GM21526 (cell line): ENCODE results near the gene C1QTNF3.
A peak's percentile ranks its signal among the peaks of the same experiment; 100 is the strongest.

Experiments used
- ATAC-seq: cut with Tn5 transposase; IDR thresholded peaks from one replicate; pipeline ENCODE4 v1.9.1; 2021; ENCODE audit warnings: moderate library complexity; ENCODE audit not compliant: unreplicated experiment, low FRiP score

Gene C1QTNF3

GRCh38 chr5:34002629-34003328, 40.2 kb downstream of the C1QTNF3 start:
- no peak for ATAC-seq

GRCh38 chr5:34001241-34001841, 41.7 kb downstream of the C1QTNF3 start:
- ATAC-seq = no peak

GRCh38 chr5:33999978-34000377, 43.0 kb downstream of the C1QTNF3 start:
- no peak for ATAC-seq

DNA sequence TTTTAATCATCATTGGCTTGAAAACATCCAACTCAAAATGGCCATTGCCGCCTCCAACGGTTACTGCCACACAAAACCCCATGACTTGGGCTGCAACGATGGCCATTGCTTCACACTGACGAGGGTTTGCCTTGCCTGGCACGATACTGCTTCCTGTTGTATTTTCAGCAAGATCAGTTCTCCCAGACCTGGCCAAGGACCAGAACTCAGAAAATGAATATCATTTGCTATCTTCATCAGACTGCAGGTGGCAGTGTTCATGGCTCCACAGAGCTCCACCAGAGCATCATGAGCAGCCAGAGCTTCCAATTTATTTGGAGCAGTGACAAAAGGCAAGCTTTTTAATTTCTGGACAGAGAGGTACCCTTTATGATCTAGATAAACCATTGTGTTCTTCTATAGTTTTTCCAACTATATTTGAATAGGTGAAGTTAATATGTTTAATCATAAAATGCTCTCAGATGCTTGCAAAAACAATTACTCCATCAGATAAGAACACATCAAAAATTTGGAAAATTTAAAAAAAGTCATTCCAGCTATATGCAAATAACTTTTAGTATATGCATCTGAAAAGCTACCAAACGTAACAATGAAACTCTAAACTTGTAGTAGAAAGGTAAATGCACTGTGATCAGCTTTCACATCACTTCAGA, 45.6 kb downstream of the C1QTNF3 start:
- peak; percentile 59 for ATAC-seq

DNA sequence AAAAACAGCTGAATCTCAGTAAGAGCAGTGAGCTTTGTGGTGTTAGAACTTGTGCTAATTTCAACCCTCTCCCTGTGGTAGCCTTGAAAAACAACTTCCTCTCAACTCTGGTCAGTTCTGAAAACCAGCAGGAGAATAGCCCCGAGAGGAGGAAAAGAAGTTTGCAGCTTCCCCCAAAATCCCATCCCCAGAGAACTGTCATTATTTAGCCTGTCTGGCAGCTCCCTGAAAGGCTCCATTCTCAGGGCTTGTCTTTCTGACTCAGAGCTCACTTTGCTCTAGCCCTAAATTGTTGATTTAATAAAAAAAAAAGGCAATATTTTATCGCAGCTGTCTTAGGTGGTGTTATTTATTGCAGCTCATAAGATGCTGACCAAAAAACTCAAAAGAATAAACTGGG, 47.1 kb downstream of the C1QTNF3 start:
- no peak for ATAC-seq

- no peak for ATAC-seq
These were observed 48.2 kb downstream of the C1QTNF3 start for GRCh38 chr5:33994845-33995244.

DNA sequence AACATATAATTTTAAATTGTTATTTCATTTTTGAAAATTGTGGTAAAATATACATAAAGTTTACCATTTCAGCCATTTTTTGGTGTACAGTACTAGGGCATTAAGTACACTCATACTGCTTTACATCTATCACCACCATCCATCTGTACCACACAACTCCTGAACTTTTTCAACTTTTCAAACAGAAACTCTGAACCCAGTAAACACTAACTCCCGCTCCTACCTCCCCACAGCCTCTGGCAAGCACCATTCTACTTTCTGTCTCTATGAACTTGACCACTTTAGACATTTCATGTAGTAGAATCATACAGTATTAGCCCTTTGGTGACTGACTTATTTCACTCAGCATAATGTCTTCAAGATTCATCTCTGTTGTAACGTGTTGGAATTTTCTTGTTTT, 50.1 kb downstream of the C1QTNF3 start:
- ATAC-seq = no peak

- ATAC-seq = no peak
These were observed 57.6 kb downstream of the C1QTNF3 start for GRCh38 chr5:33985447-33985846.

- no peak for ATAC-seq
These were observed 58.3 kb downstream of the C1QTNF3 start, which contains the start of gene SLC45A2 for GRCh38 chr5:33984671-33985124. Gene SLC45A2, minus strand, starts transcription at chr5:33984693. Its CDS starts 110 bp downstream, at chr5:33984583.

- no peak for ATAC-seq
These were observed 58.8 kb downstream of the C1QTNF3 start for GRCh38 chr5:33984178-33984577.

DNA sequence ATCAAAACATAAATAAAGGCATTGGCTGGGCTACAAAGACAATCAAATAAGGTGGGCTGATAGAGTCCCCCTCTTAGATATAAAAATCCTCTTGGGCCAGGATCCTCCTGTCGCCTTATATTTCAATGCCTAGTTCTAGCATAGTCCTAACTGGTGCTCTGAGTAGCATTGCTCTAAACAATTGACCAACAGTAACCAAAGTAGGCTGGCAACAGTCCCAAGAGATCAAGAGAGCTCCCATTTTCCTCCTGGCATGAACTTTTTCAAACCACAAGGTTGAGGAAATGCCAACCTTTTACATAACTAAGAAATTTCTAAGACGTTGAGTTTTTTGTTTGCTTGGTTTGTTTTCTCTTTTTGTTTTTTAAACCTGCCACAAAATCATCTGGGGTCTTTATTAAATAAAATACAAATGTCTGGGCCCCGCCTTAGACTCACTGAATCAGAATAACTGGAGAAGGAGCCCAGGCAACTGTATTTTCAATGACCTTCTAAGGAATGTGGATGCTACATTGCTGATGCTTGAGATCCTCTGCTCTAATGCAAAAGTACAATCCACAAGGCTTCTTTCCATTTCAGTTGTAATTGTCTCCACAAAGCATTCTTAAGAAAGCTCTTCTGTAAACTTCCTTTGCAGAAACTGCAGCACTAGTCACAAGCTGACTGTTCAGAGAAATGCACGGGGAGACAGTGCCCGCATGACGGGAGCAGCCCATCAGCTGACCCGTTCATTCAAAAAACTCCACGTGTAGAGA, 61.4 kb downstream of the C1QTNF3 start:
- ATAC-seq = no peak

- ATAC-seq = no peak
These were observed 63.0 kb downstream of the C1QTNF3 start for GRCh38 chr5:33980030-33980429.

- ATAC-seq = no peak
These were observed 64.7 kb downstream of the C1QTNF3 start for GRCh38 chr5:33978306-33978705.

GRCh38 chr5:33976307-33976706, 66.7 kb downstream of the C1QTNF3 start:
- no peak for ATAC-seq

- ATAC-seq = no peak
These were observed 67.2 kb downstream of the C1QTNF3 start for GRCh38 chr5:33975852-33976251.

- peak; percentile 52 for ATAC-seq
These were observed 69.7 kb downstream of the C1QTNF3 start for GRCh38 chr5:33973271-33973670.

GRCh38 chr5:33969572-33970452, 73.2 kb downstream of the C1QTNF3 start:
- peak; percentile 66 for ATAC-seq

DNA sequence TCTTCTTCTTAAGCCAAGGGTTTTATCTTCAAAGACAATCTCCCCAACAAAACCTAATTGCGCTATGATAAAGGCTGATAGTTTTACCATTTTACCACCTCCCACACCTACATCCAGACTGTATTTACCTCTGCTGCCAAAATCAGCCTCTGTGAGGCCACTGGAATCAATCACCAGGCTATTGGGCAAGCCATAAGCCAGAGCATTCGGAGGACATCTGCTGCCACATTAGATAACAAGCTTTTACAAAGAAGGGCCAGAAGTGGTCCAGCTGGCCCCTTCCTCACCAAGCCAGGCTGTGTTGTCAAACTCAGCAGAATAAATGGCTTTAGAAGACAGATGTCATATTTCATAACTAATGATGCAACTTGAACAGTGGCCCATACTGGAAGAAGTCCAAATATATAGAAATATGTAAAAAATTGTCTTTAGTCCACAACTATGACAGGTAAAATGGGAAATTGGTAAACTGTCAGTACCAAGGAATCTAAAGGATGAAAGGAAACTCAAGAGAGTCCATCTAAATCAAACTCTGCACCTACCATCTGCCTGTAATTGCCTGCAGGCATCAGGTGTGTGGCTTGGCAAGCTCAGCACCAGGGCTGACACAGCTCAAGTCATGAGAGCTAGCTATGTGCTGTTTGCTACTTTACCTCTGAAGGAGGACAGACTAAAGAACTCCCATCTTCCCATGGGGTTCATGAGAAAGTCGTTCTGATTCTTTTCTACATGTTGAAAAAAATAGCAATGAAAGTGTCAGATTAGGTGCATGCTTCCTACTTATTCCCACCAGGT, 74.6 kb downstream of the C1QTNF3 start:
- ATAC-seq = no peak
